Esophagus muscularis mucosa (tissue), 4 donors: ENCODE measurements around the gene CRYM. TPM values are rescaled to one million over a fixed set of nuclear protein-coding genes. Genes with fewer than 3 reads are reported as not detected.
"Not testable (repeated sequence)": the region's sequence is repeated elsewhere in the genome, so short reads cannot be mapped to it uniquely, and the experiment has no call there.

Experiments used
- DNase-seq: peaks from one replicate; pipeline ENCODE4 v3.0.0-alpha.2; 2017; ENCODE audit errors: extremely low spot score
- H3K27ac ChIP-seq, 4 donors: fragments of 200-600 bp; sonication (generic); replicated peaks in 1 of 4; 1 replicate in 3 of 4; 2 replicates in 1 of 4; pipeline ENCODE4 v1.5.1; 2016 to 2019; ENCODE audit warnings: mild to moderate bottlenecking in 1 of 4
- H3K27me3 ChIP-seq, 4 donors: fragments of 200-600 bp; sonication (generic); one replicate each; pipeline versions ENCODE4 v1.5.1 to v1.6.0; 2016 to 2019
- H3K36me3 ChIP-seq, 4 donors: fragments of 200-600 bp; sonication (generic); one replicate each; pipeline ENCODE4 v1.5.1; 2016 to 2019
- H3K4me1 ChIP-seq, 4 donors: fragments of 200-600 bp; sonication (generic); one replicate each; pipeline ENCODE4 v1.5.1; 2016 to 2019
- H3K4me3 ChIP-seq, 4 donors: fragments of 200-600 bp; sonication (generic); 1 replicate in 2 of 4; 2 replicates in 2 of 4; pipeline ENCODE4 v1.5.1; 2016 to 2019; ENCODE audit warnings: mild to moderate bottlenecking in 4 of 4, moderate library complexity in 1 of 4
- H3K9me3 ChIP-seq, 4 donors: fragments of 200-600 bp; sonication (generic); 1 replicate in 3 of 4; 2 replicates in 1 of 4; pipeline ENCODE4 v1.5.1; 2016 to 2019
- CTCF ChIP-seq, 3 experiments: fragments of 200-600 bp in 2 of 3; fragments of 450-650 bp in 1 of 3; sonication (generic) in 2 of 3; IDR thresholded peaks; one replicate each; pipeline ENCODE4 v1.5.1; 2017 to 2019; ENCODE audit warnings: antibody characterized with exemption in 3 of 3, mild to moderate bottlenecking in 2 of 3, moderate library complexity in 1 of 3
- EP300 ChIP-seq: sonication (generic); formaldehyde crosslinking; IDR thresholded peaks from one replicate; pipeline ENCODE4 v1.6.1; 2017; ENCODE audit warnings: antibody characterized with exemption
- POLR2A ChIP-seq: fragments of 450-650 bp; IDR thresholded peaks from one replicate; pipeline ENCODE4 v1.6.1; 2017; ENCODE audit warnings: antibody characterized with exemption, moderate library complexity, mild to moderate bottlenecking, low read depth
- POLR2AphosphoS5 ChIP-seq, 2 donors: sonication (generic); formaldehyde crosslinking; IDR thresholded peaks; one replicate each; pipeline ENCODE4 v1.6.1; 2017; ENCODE audit warnings: antibody characterized with exemption in 2 of 2
- WGBS: methylation state at CpG from one replicate; pipeline ENCODE4 v1.1.5; 2018; 5-methylcytosine and 5-hydroxymethylcytosine counted together
- intact Hi-C: fragments of 100-400 bp; cut with DNase I; formaldehyde crosslinking; loops from one replicate; pipeline ENCODE4 v1.15.1; 2023
- total RNA-seq, 4 donors: library from RNA; depleted of rRNA; stranded (reverse); fragments of >200 nt; gene quantifications; one replicate each; pipeline versions ENCODE4 v1.1.0 to v1.2.1, GENCODE V29; 2016

The CRYM gene
- total RNA-seq, 4 donors from 2014 or later = 1.0 to 1.2 TPM; not detected in 2

GRCh38 chr16:21257284-21257683, 20.8 kb downstream of the CRYM start:
- Histone ChIP-seq H3K36me3 (peaks cover 0 to 14% (median 0%) of the 10 kb centered on the region in 4 donors), H3K9me3 (no peaks in the 10 kb centered on the region), H3K4me1 (peaks cover 0 to 5% (median 0%) of the 10 kb centered on the region in 4 donors), H3K4me3 (no peak overlapping the region), H3K27ac (no peak overlapping the region), H3K27me3 (peaks cover 0 to 6% (median 0%) of the 10 kb centered on the region in 4 donors)
- intact Hi-C loops = no loop called here
- TF ChIP-seq POLR2AphosphoS5 (IDR thresholded peaks at IDR 0.05) = no peak
- no peak for TF ChIP-seq POLR2A
- no peak for TF ChIP-seq CTCF (IDR thresholded peaks at IDR 0.05)
- TF ChIP-seq EP300 = no peak
- 95% methylated on average over 4 of the region's 4 CpGs for WGBS
- no peak for DNase-seq

DNA sequence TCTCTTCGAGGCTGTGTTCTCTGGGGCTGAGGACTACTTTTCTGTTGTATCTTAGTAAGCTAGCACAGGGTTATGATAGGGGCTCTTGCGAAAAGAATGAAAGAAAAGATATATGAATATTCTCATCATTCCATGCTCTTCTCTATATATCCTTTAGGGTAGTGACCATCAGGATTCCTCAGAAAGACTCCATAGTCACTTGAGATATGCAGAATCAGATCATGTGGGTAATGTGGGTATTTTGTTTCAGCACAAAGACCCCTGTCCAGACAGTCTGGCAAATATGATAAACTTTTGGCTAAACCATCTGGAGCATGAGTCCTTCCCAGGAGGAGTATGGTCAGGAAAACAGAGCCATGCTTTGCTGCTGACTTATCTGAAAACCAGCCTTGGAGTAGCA, 21.5 kb downstream of the CRYM start:
- Histone ChIP-seq H3K9me3 (no peaks in the 10 kb centered on the region), H3K36me3 (peaks cover 0 to 14% (median 0%) of the 10 kb centered on the region in 4 donors), H3K4me1 (peaks cover 0 to 2% (median 0%) of the 10 kb centered on the region in 4 donors), H3K27ac (no peak overlapping the region), H3K27me3 (peaks cover 0 to 12% (median 0%) of the 10 kb centered on the region in 4 donors), H3K4me3 (no peak overlapping the region)
- intact Hi-C loops = no loop called here
- TF ChIP-seq EP300 (no peak), POLR2A (no peak), POLR2AphosphoS5 (IDR thresholded peaks at IDR 0.05) (no peak), CTCF (IDR thresholded peaks at IDR 0.05) (no peak)
- DNase-seq = no peak
- WGBS = 90% methylated on average over 2 of the region's 2 CpGs

DNA sequence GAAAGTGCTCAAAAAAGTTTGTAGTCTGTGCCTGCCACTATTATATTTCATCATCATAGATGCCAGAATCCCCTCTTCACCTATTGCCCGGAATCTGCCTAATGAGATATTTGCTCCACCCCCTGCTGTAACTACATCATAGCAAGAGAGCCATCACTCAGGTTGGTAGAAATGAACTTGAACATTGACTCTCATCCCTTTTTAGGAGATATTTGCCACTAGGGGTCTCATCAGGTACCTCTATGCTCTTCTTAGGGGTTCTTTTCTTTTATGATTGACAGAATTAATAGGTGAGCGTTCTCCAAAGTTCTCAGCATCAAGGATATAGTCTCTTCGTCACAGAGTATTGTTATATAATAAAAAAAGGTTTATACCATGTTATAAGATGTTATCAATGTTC, 24.6 kb downstream of the CRYM start:
- Histone ChIP-seq H3K4me3 (no peak overlapping the region), H3K27me3 (peaks cover 0 to 23% (median 0%) of the 10 kb centered on the region in 4 donors), H3K9me3 (no peaks in the 10 kb centered on the region), H3K36me3 (peaks cover 0 to 6% (median 0%) of the 10 kb centered on the region in 4 donors), H3K27ac (no peak overlapping the region), H3K4me1 (no peaks in the 10 kb centered on the region)
- no peak for DNase-seq
- TF ChIP-seq POLR2A (no peak), POLR2AphosphoS5 (IDR thresholded peaks at IDR 0.05) (no peak), EP300 (no peak), CTCF (IDR thresholded peaks at IDR 0.05) (no peak)
- WGBS = 88% methylated on average over 3 of the region's 3 CpGs
- intact Hi-C loops = no loop called here

DNA sequence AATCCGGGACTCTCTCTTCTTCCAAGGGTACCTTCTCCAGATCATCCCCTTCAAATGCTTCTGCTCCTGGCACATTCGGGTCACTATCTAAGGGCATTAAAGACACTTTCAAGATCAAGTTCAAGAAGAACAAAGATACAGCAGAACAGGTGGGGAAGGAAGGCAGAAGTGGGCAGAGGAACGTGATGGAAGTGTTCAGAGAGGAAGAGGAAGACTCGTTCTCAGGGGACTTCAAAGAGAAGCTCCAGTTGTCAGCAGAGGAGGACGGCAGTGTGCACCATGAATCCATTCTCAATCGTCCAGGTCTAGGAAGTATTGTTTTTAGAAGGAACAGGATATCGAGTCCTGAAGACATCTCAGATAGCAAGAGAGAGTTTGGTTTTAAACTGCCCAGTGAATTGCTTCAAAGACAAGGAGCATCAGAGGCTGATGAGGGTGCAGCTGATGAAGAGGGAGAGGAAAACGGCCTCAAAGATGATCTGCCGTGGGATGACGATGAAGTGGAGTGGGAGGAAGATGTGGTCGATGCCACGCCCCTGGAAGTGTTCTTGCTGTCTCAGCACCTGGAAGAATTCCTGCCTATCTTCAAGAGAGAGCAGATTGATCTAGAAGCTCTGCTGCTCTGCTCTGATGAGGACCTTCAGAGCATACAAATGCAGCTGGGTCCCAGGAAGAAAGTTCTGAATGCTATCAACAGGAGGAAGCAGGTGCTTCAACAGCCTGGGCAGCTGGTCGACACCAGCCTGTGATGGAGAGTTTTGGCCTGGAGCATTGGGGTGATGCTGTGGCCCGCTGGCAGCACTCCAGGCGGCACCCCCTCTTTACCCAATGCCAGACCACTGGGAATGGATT, 27.8 kb downstream of the CRYM start:
- 80% methylated on average over 15 of the region's 15 CpGs for WGBS
- DNase-seq = no peak
- TF ChIP-seq POLR2AphosphoS5 (IDR thresholded peaks at IDR 0.05) (no peak), POLR2A (no peak), CTCF (IDR thresholded peaks at IDR 0.05) (no peak), EP300 (no peak)
- Histone ChIP-seq H3K4me3 (no peak overlapping the region), H3K9me3 (no peaks in the 10 kb centered on the region), H3K36me3 (no peaks in the 10 kb centered on the region), H3K27ac (no peak overlapping the region), H3K4me1 (no peaks in the 10 kb centered on the region), H3K27me3 (peaks cover 0 to 17% (median 0%) of the 10 kb centered on the region in 4 donors)
- intact Hi-C loops = no loop called here

GRCh38 chr16:21248179-21248578, 29.9 kb downstream of the CRYM start:
- DNase-seq, H3K4me1 ChIP-seq, intact Hi-C loops, H3K27ac ChIP-seq, H3K4me3 ChIP-seq, H3K9me3 ChIP-seq, H3K36me3 ChIP-seq: not testable (repeated sequence)
- WGBS = 92% methylated on average over 4 of the region's 4 CpGs
- H3K27me3 ChIP-seq = peaks cover 0 to 17% (median 0%) of the 10 kb centered on the region in 4 donors
